Liver (tissue), 9 donors: ENCODE data around the gene MGRN1. TPM values are rescaled to one million over a fixed set of nuclear protein-coding genes. Genes with fewer than 3 reads are reported as not detected.

Experiments used
- DNase-seq: peaks from one replicate; pipeline ENCODE4 v3.0.0-alpha.2; 2017; ENCODE audit warnings: low spot score
- H3K27ac ChIP-seq, 2 donors: one replicate each; pipeline ENCODE4 v1.7.0; 2013; ENCODE audit warnings: inconsistent platforms in 2 of 2, low read length in 2 of 2, control low read depth in 1 of 2, low read depth in 1 of 2, mild to moderate bottlenecking in 1 of 2
- H3K27me3 ChIP-seq, 4 donors: one replicate each; pipeline versions ENCODE4 v1.6.1 to v1.7.0; 2013; ENCODE audit warnings: low read length in 3 of 4, inconsistent platforms in 1 of 4, mild to moderate bottlenecking in 1 of 4, moderate library complexity in 1 of 4; ENCODE audit not compliant: control insufficient read depth in 4 of 4, insufficient read depth in 4 of 4
- H3K36me3 ChIP-seq, 4 donors: one replicate each; pipeline versions ENCODE4 v1.6.1 to v1.7.0; 2013; ENCODE audit warnings: low read length in 3 of 4, mild to moderate bottlenecking in 3 of 4, low read depth in 1 of 4, moderate library complexity in 1 of 4; ENCODE audit not compliant: control insufficient read depth in 4 of 4, insufficient read depth in 3 of 4
- H3K4me1 ChIP-seq, 4 donors: one replicate each; pipeline versions ENCODE4 v1.6.1 to v1.7.0; 2013; ENCODE audit warnings: low read length in 3 of 4, mild to moderate bottlenecking in 3 of 4, moderate library complexity in 1 of 4; ENCODE audit not compliant: control insufficient read depth in 4 of 4, insufficient read depth in 4 of 4
- H3K4me3 ChIP-seq, 3 donors: one replicate each; pipeline versions ENCODE4 v1.6.1 to v1.7.0; 2013; ENCODE audit warnings: low read length in 3 of 3, control low read depth in 1 of 3, low read depth in 1 of 3, mild to moderate bottlenecking in 1 of 3
- H3K9ac ChIP-seq, 2 donors: one replicate each; pipeline ENCODE4 v1.7.0; 2013; ENCODE audit warnings: low read length in 2 of 2, mild to moderate bottlenecking in 2 of 2, moderate library complexity in 2 of 2, control low read depth in 1 of 2, low read depth in 1 of 2
- H3K9me3 ChIP-seq, 4 donors: one replicate each; pipeline versions ENCODE4 v1.6.1 to v1.7.0; 2013; ENCODE audit warnings: low read length in 3 of 4; ENCODE audit not compliant: control insufficient read depth in 4 of 4
- ATF3 ChIP-seq: IDR thresholded peaks from 2 replicates; pipeline ENCODE4 v1.6.1; 2016; ENCODE audit warnings: antibody characterized with exemption
- FOXA1 ChIP-seq: IDR thresholded peaks from 2 replicates; pipeline ENCODE4 v1.6.1; 2016; ENCODE audit warnings: antibody characterized with exemption
- HNF4A ChIP-seq, 2 donors: conservative IDR thresholded peaks; 2 replicates each; pipeline ENCODE4 v1.6.1; 2016; ENCODE audit warnings: antibody characterized with exemption in 2 of 2, mild to moderate bottlenecking in 2 of 2
- HNF4G ChIP-seq: IDR thresholded peaks from 2 replicates; pipeline ENCODE4 v1.6.1; 2016; ENCODE audit warnings: antibody characterized with exemption
- JUND ChIP-seq, 2 donors: IDR thresholded peaks; 2 replicates each; pipeline ENCODE4 v1.6.1; 2016; ENCODE audit warnings: antibody characterized with exemption in 2 of 2
- RAD21 ChIP-seq, 2 donors: IDR thresholded peaks; 2 replicates each; pipeline ENCODE4 v1.6.1; 2016; ENCODE audit warnings: antibody characterized with exemption in 2 of 2, mild to moderate bottlenecking in 2 of 2
- SP1 ChIP-seq: IDR thresholded peaks from 2 replicates; pipeline ENCODE4 v1.6.1; 2018; ENCODE audit warnings: antibody characterized with exemption, mild to moderate bottlenecking
- TAF1 ChIP-seq: conservative IDR thresholded peaks from 2 replicates; pipeline ENCODE4 v1.6.1; 2016; ENCODE audit warnings: antibody characterized with exemption, mild to moderate bottlenecking
- YY1 ChIP-seq: IDR thresholded peaks from 2 replicates; pipeline ENCODE4 v1.6.1; 2016; ENCODE audit warnings: antibody characterized with exemption, mild to moderate bottlenecking
- WGBS: extraction: QIAGEN DNeasy Blood & Tissue Kit; methylation state at CpG from one replicate; pipeline ENCODE4 v1.1.7; 2013; 5-methylcytosine and 5-hydroxymethylcytosine counted together
- polyA plus RNA-seq, 2 donors: library from polyadenylated mRNA; stranded (reverse) in 1 of 2; unstranded in 1 of 2; fragments of 200-250 nt in 1 of 2; fragments of >200 nt in 1 of 2; fragmentation: Nextera tagmentation in 1 of 2; extraction: Ambion mirVana in 1 of 2; gene quantifications; one replicate each; pipeline versions ENCODE4 v1.2.1 to v1.2.3, GENCODE V29; 2013 to 2015
- total RNA-seq, 2 donors: library from RNA; depleted of rRNA; stranded (reverse); fragments of >200 nt; gene quantifications; one replicate each; pipeline ENCODE4 v1.2.3, GENCODE V29; 2014
- TF ChIP-seq, protein P1 (sequence below): IDR thresholded peaks from 2 replicates; pipeline ENCODE4 v1.6.1; 2016; ENCODE audit warnings: antibody characterized with exemption
- TF ChIP-seq, protein P2 (sequence below): IDR thresholded peaks from 2 replicates; pipeline ENCODE4 v1.6.1; 2016; ENCODE audit warnings: antibody characterized with exemption, mild to moderate bottlenecking
- TF ChIP-seq, protein P3 (sequence below): fragments of 150-350 bp; IDR thresholded peaks from 2 replicates; pipeline ENCODE4 v1.5.1; 2017; ENCODE audit warnings: improper control_type of control experiment, low read depth, low read length; ENCODE audit not compliant: missing input control
- donor health status: healthy.
- donor health status: healthy.
- donor health status: healthy.
- donor health status: healthy.
- donor health status: healthy.

The MGRN1 gene
- total and polyA plus RNA-seq, 4 donors = 15.9 to 35.7 (median 25.9) TPM

DNA sequence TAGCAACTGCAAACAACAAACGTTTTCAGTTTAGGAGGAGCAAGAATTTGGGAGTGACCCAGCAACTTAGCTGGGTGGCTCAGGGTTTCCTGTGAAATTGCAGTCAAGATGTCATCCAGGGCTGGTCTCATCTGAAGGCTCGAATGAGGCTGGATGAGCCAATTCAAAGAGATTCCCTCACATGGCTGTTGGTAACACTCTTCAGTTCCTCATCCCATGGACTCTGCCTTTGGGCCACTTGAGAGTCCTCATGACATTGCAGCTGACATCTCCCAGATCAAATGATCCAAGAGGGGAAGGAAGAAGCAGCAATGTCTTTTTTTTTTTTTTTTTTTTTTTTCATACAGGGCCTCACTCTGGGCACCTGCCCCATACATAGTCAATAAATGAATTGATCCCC, 36.2 kb upstream of the MGRN1 start (continued):
- TF ChIP-seq, protein P1, sequence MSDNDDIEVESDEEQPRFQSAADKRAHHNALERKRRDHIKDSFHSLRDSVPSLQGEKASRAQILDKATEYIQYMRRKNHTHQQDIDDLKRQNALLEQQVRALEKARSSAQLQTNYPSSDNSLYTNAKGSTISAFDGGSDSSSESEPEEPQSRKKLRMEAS = no peak
- TF ChIP-seq TAF1 (no peak), HNF4G (no peak)
- TF ChIP-seq, protein P2, sequence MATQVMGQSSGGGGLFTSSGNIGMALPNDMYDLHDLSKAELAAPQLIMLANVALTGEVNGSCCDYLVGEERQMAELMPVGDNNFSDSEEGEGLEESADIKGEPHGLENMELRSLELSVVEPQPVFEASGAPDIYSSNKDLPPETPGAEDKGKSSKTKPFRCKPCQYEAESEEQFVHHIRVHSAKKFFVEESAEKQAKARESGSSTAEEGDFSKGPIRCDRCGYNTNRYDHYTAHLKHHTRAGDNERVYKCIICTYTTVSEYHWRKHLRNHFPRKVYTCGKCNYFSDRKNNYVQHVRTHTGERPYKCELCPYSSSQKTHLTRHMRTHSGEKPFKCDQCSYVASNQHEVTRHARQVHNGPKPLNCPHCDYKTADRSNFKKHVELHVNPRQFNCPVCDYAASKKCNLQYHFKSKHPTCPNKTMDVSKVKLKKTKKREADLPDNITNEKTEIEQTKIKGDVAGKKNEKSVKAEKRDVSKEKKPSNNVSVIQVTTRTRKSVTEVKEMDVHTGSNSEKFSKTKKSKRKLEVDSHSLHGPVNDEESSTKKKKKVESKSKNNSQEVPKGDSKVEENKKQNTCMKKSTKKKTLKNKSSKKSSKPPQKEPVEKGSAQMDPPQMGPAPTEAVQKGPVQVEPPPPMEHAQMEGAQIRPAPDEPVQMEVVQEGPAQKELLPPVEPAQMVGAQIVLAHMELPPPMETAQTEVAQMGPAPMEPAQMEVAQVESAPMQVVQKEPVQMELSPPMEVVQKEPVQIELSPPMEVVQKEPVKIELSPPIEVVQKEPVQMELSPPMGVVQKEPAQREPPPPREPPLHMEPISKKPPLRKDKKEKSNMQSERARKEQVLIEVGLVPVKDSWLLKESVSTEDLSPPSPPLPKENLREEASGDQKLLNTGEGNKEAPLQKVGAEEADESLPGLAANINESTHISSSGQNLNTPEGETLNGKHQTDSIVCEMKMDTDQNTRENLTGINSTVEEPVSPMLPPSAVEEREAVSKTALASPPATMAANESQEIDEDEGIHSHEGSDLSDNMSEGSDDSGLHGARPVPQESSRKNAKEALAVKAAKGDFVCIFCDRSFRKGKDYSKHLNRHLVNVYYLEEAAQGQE = no peak

DNA sequence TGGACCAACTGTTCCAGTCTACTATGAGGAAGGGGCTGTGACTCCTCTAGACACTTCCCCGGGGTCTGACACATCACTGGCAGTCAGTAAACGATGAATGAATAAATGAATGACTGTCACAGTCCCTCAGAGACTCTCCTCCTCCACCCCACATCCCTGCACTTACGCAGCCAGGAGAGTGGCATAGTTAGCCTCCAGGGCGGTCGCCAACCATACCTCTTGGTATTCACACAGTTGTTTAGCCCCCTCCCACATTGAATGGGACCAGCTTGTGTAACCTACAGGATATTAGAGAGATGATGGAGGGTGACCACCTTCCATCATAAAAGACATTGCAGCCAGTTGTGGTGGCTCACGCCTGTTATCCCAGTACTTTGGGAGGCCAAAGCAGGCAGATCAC, 35.7 kb upstream of the MGRN1 start:
- no peaks in the 10 kb centered on the region for H3K4me1 ChIP-seq
- no peaks in the 10 kb centered on the region for H3K27me3 ChIP-seq
- TF ChIP-seq RAD21 (IDR thresholded peaks at IDR 0.05) = no peak
- no peak for TF ChIP-seq JUND (IDR thresholded peaks at IDR 0.05)
- 98% methylated on average over 6 of the region's 6 CpGs for WGBS
- H3K9ac ChIP-seq = no peak overlapping the region
- H3K36me3 ChIP-seq = no peaks in the 10 kb centered on the region
- DNase-seq = no peak
- no peak overlapping the region for H3K4me3 ChIP-seq
- H3K9me3 ChIP-seq = peaks cover 0 to 3% (median 0%) of the 10 kb centered on the region in 4 donors
- H3K27ac ChIP-seq = no peak overlapping the region

DNA sequence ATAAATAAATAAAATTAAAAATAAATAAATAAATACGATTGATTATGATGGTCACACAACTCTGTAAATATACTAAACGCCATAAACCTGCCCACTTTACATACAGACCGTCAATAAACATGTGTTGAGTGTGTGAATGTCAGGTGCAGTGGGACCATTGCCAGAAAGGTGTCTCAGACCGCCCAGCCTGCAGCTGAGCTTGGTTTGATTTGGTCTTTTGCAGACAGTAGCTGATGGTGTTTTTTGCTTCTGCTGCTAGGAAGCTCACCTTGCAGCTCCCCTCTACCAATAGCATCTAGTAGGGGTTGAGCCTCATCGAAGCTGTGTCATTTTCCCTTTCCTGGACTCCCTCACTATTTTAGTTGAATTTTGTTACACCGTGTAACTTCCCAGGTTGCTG, 33.4 kb upstream of the MGRN1 start:
- no peaks in the 10 kb centered on the region for H3K36me3 ChIP-seq
- WGBS = 79% methylated on average over 6 of the region's 6 CpGs
- no peaks in the 10 kb centered on the region for H3K27me3 ChIP-seq
- no peak overlapping the region for H3K4me3 ChIP-seq
- no peaks in the 10 kb centered on the region for H3K4me1 ChIP-seq
- no peak overlapping the region for H3K27ac ChIP-seq
- peaks cover 0 to 3% (median 0%) of the 10 kb centered on the region in 4 donors for H3K9me3 ChIP-seq
- TF ChIP-seq, protein P1 = no peak
- TF ChIP-seq, protein P3, sequence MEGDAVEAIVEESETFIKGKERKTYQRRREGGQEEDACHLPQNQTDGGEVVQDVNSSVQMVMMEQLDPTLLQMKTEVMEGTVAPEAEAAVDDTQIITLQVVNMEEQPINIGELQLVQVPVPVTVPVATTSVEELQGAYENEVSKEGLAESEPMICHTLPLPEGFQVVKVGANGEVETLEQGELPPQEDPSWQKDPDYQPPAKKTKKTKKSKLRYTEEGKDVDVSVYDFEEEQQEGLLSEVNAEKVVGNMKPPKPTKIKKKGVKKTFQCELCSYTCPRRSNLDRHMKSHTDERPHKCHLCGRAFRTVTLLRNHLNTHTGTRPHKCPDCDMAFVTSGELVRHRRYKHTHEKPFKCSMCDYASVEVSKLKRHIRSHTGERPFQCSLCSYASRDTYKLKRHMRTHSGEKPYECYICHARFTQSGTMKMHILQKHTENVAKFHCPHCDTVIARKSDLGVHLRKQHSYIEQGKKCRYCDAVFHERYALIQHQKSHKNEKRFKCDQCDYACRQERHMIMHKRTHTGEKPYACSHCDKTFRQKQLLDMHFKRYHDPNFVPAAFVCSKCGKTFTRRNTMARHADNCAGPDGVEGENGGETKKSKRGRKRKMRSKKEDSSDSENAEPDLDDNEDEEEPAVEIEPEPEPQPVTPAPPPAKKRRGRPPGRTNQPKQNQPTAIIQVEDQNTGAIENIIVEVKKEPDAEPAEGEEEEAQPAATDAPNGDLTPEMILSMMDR = no peak
- TF ChIP-seq TAF1 (no peak), SP1 (no peak), ATF3 (no peak), YY1 (no peak), FOXA1 (no peak), HNF4A (conservative IDR thresholded peaks at IDR 0.05) (no peak)
- no peak for DNase-seq
- H3K9ac ChIP-seq = no peak overlapping the region
